Calu3 (cell line): ENCODE measurements around the gene LRMDA. TPM values are rescaled to one million over a fixed set of nuclear protein-coding genes. Genes with fewer than 3 reads are reported as not detected.

Source experiments
- BruUV-seq: library from RNA; stranded (reverse); fragments of 400-500 nt; replicated peaks from 2 replicates; lab custom pipeline; 2021; lab: Mats Ljungman, UMichigan
- CTCF ChIA-PET: fragments of 300-600 bp; sonication (Branson Sonifier 250); formaldehyde crosslinking; loops from one replicate; lab custom pipeline; 2022; ENCODE audit warnings: antibody characterized with exemption; lab: Charles Lee
- DNase-seq: peaks from one replicate; pipeline ENCODE4 v3.0.0; 2022
- H3K27ac Mint-ChIP-seq: one replicate; pipeline ENCODE4 v1.8.0; 2022; ENCODE audit warnings: mixed read lengths; ENCODE audit not compliant: unreplicated experiment
- H3K27me3 Mint-ChIP-seq: one replicate; pipeline ENCODE4 v1.8.0; 2022; ENCODE audit warnings: mixed read lengths; ENCODE audit not compliant: unreplicated experiment
- H3K36me3 Mint-ChIP-seq: one replicate; pipeline ENCODE4 v1.8.0; 2022; ENCODE audit warnings: mild to moderate bottlenecking, moderate library complexity, mixed read lengths; ENCODE audit not compliant: insufficient read depth, unreplicated experiment
- H3K4me1 Mint-ChIP-seq: one replicate; pipeline ENCODE4 v1.8.0; 2022; ENCODE audit warnings: mild to moderate bottlenecking, low read depth, mixed read lengths; ENCODE audit not compliant: unreplicated experiment
- H3K4me3 Mint-ChIP-seq: one replicate; pipeline ENCODE4 v1.8.0; 2022; ENCODE audit warnings: mild to moderate bottlenecking, low read depth, moderate library complexity, mixed read lengths; ENCODE audit not compliant: unreplicated experiment
- H3K9me3 Mint-ChIP-seq: one replicate; pipeline ENCODE4 v1.8.0; 2022; ENCODE audit warnings: low read depth, mixed read lengths; ENCODE audit not compliant: unreplicated experiment
- CTCF ChIP-seq: fragments of 200-600 bp; IDR thresholded peaks from one replicate; pipeline ENCODE4 v1.8.0; 2022; ENCODE audit warnings: antibody characterized with exemption; ENCODE audit not compliant: unreplicated experiment
- intact Hi-C: fragments of 100-400 bp; cut with micrococcal nuclease; formaldehyde crosslinking; loops from one replicate; pipeline ENCODE4 v1.10.0; 2022; ENCODE audit not compliant: unreplicated experiment
- total RNA-seq: library from RNA; stranded (reverse); gene quantifications from 2 replicates; pipeline ENCODE4 v1.2.3, GENCODE V29; 2022

LRMDA gene
- total RNA-seq, 1 experiment from 2014 or later, result 7.6 TPM

GRCh38 chr10:76251841-76252671, 820.6 kb downstream of the LRMDA start:
- CTCF ChIA-PET, result no interaction called here
- H3K27me3 Mint-ChIP-seq, result no peaks in the 10 kb centered on the region
- H3K27ac Mint-ChIP-seq, result no peak overlapping the region
- H3K36me3 Mint-ChIP-seq, result no peaks in the 10 kb centered on the region
- H3K4me3 Mint-ChIP-seq, result no peak overlapping the region
- intact Hi-C loops, result no loop called here
- DNase-seq, result no peak
- BruUV-seq, result no TSS peak
- no peaks in the 10 kb centered on the region for H3K4me1 Mint-ChIP-seq
- peaks cover 11% of the 10 kb centered on the region for H3K9me3 Mint-ChIP-seq
- TF ChIP-seq CTCF, result no peak

GRCh38 chr10:76252733-76253132, 821.3 kb downstream of the LRMDA start:
- no peak overlapping the region for H3K4me3 Mint-ChIP-seq
- H3K4me1 Mint-ChIP-seq, result no peaks in the 10 kb centered on the region
- H3K27ac Mint-ChIP-seq, result no peak overlapping the region
- no peak for TF ChIP-seq CTCF
- no TSS peak for BruUV-seq
- no peaks in the 10 kb centered on the region for H3K27me3 Mint-ChIP-seq
- intact Hi-C loops, result no loop called here
- no peak for DNase-seq
- peaks cover 11% of the 10 kb centered on the region for H3K9me3 Mint-ChIP-seq
- H3K36me3 Mint-ChIP-seq, result no peaks in the 10 kb centered on the region
- CTCF ChIA-PET, result no interaction called here

DNA sequence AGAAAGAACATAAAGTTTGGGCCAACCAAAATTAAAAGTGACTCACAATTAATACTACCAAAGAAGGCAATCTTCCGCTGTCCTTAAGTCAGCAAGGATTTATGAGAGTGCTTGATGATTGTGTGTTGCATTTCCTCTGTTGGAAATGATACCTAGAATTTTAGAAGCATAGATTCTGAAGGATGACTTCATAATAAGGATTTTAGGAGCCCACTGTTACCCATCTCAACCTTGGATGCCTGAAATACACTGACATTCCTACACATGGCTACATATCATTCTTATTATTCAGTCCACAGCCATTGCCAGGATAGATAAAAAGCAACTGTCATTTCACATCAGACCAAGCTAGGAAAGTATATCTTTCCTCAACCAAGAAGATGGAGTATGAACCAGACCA, 823.8 kb downstream of the LRMDA start:
- no peaks in the 10 kb centered on the region for H3K36me3 Mint-ChIP-seq
- no peaks in the 10 kb centered on the region for H3K4me1 Mint-ChIP-seq
- peaks cover 24% of the 10 kb centered on the region for H3K9me3 Mint-ChIP-seq
- no peak for DNase-seq
- TF ChIP-seq CTCF, result no peak
- intact Hi-C loops, result no loop called here
- H3K4me3 Mint-ChIP-seq, result no peak overlapping the region
- H3K27ac Mint-ChIP-seq, result no peak overlapping the region
- H3K27me3 Mint-ChIP-seq, result no peaks in the 10 kb centered on the region
- no TSS peak for BruUV-seq
- CTCF ChIA-PET, result no interaction called here

DNA sequence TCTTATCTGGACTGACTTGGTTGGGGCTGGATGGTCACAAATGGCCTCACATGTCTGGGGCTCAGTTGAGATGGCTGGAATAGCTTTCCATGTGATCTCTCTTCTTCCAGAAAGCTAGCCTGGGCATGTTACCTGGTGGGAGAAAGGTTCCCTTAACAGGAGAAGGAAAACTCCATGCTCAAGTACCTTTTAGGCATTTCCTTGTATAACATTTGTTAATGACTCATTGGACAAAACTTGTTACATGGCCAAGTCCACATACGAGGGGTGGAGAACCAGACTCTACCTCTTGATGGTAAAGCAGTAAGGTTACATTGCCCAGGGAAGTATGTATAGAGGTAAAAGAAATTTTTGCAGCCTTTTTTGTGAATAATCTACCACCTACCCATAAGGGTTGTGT, 826.4 kb downstream of the LRMDA start:
- CTCF ChIA-PET, result no interaction called here
- DNase-seq, result no peak
- intact Hi-C loops, result no loop called here

More for the DNA sequence above, 826.4 kb downstream of the LRMDA start:
- TF ChIP-seq CTCF, result no peak
- Mint-ChIP-seq H3K27ac (no peak overlapping the region), H3K4me1 (no peaks in the 10 kb centered on the region), H3K36me3 (no peaks in the 10 kb centered on the region), H3K4me3 (no peak overlapping the region), H3K27me3 (no peaks in the 10 kb centered on the region), H3K9me3 (peaks cover 30% of the 10 kb centered on the region)
- no TSS peak for BruUV-seq
